Measurements from ENCODE around the gene ICAM1. TPM values are rescaled to one million over a fixed set of nuclear protein-coding genes. Genes with fewer than 3 reads are reported as not detected.

Gene ICAM1
- total RNA-seq, 1 donor from 2014 or later = 245 TPM

DNA sequence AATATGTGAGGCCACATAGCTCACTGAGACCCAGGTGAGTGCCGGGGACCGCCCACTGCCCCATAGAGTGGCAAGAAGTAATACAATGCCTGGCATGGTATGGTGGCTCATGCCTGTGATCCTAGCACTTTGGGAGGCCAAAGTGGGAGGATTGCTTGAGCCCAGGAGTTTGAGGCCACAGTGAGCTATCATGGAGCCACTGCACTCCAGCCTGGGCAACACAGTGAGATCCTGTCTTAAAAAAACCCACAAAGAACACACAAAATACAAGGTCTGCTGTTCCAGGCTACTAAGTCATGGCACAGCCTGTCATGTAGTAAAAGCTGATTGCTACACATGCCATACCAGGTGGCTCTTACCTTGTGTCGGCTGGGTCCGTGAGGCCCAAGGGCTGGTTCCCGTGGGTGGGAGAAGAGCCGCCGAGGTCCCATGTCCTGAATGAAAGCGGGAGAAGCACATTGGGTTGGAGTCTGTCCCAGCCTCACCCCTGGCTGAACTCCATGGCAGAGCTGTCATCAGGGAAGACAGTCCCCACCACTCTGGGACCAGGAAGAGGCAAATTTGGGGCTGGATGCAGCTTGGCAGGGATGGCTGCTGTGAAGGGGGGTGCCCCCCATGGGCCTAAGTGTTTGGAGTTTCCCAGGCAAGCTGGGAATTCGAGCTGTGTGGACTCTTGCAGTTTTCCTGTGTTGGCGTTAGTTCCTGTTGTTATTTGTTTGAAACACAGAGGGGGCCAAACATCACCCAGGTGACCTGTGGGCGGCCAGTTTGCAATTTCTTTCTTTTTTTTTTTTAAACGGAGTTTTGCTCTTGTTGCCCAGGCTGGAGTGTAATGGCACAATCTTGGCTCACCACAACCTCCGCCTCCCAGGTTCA lies 48.1 kb downstream of the ICAM1 start:
- intact Hi-C loops (cut with DNase I) = no loop called here
- Histone ChIP-seq H3K4me1 (peaks cover 8% of the 10 kb centered on the region), H3K36me3 (peaks cover 64% of the 10 kb centered on the region), H3K4me3 (no peak overlapping the region), H3K27me3 (no peaks in the 10 kb centered on the region), H3K27ac (no peak overlapping the region), H3K9me3 (no peaks in the 10 kb centered on the region)
- DNase-seq = no peak
- no peak for ATAC-seq
- TF ChIP-seq, protein P1, sequence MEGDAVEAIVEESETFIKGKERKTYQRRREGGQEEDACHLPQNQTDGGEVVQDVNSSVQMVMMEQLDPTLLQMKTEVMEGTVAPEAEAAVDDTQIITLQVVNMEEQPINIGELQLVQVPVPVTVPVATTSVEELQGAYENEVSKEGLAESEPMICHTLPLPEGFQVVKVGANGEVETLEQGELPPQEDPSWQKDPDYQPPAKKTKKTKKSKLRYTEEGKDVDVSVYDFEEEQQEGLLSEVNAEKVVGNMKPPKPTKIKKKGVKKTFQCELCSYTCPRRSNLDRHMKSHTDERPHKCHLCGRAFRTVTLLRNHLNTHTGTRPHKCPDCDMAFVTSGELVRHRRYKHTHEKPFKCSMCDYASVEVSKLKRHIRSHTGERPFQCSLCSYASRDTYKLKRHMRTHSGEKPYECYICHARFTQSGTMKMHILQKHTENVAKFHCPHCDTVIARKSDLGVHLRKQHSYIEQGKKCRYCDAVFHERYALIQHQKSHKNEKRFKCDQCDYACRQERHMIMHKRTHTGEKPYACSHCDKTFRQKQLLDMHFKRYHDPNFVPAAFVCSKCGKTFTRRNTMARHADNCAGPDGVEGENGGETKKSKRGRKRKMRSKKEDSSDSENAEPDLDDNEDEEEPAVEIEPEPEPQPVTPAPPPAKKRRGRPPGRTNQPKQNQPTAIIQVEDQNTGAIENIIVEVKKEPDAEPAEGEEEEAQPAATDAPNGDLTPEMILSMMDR (IDR thresholded peaks at IDR 0.05) = no peak

DNA sequence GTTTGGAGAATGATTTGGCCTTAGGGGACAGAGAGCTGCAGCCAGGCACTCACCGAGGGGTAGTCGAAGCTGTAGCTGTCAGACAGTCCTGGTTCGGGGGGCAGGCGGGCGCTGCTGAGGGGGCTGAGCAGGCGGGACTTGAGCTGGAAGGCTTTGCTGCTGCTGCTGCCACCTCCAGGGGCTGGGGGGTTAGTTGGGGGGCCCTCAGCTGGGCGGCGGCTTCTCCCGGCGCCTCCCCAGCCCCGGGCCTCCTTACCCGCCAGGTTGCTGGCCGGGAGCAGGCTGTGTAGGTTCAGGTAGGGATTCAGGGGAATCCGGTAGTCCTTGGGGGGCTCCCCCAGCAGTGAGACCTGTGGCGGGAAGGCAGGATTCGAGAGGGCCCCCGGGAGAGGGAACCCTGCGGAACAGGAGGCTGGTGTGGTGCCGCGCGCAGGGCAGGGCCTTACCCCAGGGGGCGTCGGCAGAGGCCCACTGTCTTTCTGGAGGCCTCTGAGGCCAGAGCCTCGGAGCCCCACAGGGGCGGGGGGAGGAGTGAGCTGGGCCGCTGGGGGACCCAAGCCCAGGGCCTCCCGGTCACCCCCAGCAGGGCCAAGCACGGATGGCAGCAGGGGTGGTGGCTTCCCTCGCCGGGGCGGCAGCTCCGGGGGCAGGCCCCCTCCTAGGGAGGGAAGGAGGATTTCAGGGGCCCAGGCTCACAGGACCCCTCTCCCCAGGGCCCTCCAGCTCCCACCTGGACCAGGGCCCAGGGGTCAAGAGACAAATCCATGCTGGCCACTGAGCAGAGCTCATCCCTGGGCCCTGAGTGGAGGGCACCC lies 49.9 kb downstream of the ICAM1 start:
- H3K9me3 ChIP-seq = no peaks in the 10 kb centered on the region
- no peak overlapping the region for H3K4me3 ChIP-seq
- H3K4me1 ChIP-seq = no peaks in the 10 kb centered on the region
- peaks cover 82% of the 10 kb centered on the region for H3K36me3 ChIP-seq
- intact Hi-C loops (cut with DNase I) = no loop called here
- no peak for ATAC-seq
- H3K27ac ChIP-seq = no peak overlapping the region
- H3K27me3 ChIP-seq = no peaks in the 10 kb centered on the region
- TF ChIP-seq, protein P1 (IDR thresholded peaks at IDR 0.05) = no peak
- no peak for DNase-seq

DNA sequence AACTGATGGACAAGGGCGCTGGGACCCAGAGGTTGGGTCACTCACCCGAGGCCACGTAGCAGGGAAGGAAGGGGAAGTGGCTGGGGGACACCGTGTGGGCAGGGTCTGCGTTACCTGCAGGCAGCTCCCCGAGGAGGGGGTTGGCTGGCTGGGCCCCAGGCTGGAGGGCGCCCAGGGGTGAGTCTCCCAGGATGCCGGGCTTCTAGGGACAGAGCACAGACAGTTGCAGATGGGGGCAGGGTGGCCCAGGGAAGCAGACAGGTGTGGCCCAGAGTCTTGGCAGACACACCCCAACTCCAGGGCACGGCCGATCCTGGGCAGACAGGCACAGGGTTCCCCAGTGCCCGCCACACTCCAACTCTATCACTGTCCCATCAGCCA lies 50.5 kb downstream of the ICAM1 start:
- ATAC-seq (no peak), DNase-seq (no peak)
- Histone ChIP-seq H3K4me3 (no peak overlapping the region), H3K36me3 (peaks cover 88% of the 10 kb centered on the region), H3K27ac (no peak overlapping the region), H3K9me3 (no peaks in the 10 kb centered on the region), H3K27me3 (no peaks in the 10 kb centered on the region), H3K4me1 (no peaks in the 10 kb centered on the region)
- TF ChIP-seq, protein P1 (IDR thresholded peaks at IDR 0.05) = no peak
- intact Hi-C loops (cut with DNase I) = no loop called here

DNA sequence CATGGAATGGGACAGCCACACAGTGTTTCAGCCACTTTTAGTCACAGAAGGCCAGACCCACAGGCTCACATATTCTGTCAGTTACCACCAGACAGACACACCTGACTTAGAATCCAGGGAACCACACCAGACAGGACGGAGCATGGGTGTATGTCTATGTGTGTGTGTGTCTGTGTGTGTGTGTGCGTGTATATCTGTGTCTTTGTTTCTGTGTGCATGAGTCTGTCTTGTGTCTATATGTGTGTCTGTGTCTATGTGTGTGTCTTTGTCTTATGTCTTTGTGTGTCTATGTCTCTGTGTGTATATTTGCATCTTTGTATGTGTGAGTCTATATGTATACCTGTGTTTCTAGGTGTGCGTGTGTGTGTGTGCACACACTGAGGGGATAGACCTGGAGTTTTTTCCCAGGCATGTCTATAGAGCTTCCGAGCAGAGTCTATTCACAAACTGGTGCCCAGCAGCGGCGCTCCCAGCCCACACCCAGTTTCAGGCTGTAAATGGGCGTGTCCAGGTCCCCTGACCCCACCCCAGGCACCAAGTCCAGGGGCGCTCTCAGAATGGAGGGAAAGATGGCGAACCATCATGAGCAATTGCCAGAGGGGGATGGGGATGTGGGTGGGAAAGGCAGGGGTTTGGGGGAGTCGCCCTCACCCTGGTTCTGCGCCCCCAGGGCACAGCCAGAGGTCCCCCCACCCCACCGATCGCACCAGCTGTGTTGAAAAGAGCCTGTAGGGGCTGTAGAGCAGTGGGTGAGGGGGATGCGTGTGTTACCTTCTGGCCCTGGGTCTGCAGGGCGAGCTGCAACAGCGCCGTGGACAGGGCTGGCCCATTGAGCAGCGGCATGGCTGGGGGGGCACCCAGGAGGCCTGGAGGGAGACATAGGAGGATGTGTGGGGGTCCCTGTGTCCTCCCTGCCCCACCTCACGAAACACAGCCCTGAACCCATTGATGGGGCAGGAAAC lies 51.2 kb downstream of the ICAM1 start:
- intact Hi-C loops (cut with DNase I) = no loop called here
- Histone ChIP-seq H3K27me3 (no peaks in the 10 kb centered on the region), H3K27ac (no peak overlapping the region), H3K36me3 (peaks cover 95% of the 10 kb centered on the region), H3K9me3 (no peaks in the 10 kb centered on the region), H3K4me1 (no peaks in the 10 kb centered on the region), H3K4me3 (no peak overlapping the region)
- DNase-seq (no peak), ATAC-seq (no peak)
- TF ChIP-seq, protein P1 (IDR thresholded peaks at IDR 0.05) = no peak

DNA sequence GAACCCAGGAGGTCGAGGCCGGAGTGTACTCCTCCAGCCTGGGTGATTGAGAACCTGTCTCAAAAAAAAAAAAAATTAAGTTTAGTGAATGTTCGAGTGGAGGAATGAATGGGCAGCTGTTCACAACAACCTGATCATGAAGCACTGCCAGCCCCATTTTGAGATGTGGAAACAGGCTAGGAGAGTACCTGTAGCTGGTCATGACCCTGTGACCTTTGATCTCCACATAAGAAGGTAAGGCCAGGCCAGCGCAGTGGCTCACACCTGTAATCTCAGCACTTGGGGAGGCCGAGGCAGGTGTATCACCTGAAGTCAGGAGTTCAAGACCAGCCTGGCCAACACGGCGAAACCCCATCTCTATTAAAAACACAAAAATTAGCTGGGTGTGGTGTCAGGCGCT lies 54.8 kb downstream of the ICAM1 start:
- no peak for ATAC-seq

More for the DNA sequence above, 54.8 kb downstream of the ICAM1 start:
- intact Hi-C loops (cut with DNase I) = no loop called here
- H3K27ac ChIP-seq = no peak overlapping the region
- H3K4me1 ChIP-seq = no peaks in the 10 kb centered on the region
- H3K27me3 ChIP-seq = no peaks in the 10 kb centered on the region
- H3K9me3 ChIP-seq = no peaks in the 10 kb centered on the region
- no peak for DNase-seq
- peaks cover 97% of the 10 kb centered on the region for H3K36me3 ChIP-seq
- no peak overlapping the region for H3K4me3 ChIP-seq
- TF ChIP-seq, protein P1 (IDR thresholded peaks at IDR 0.05) = no peak
